ENCODE results near the gene SIPA1L2. TPM values are rescaled to one million over a fixed set of nuclear protein-coding genes. Genes with fewer than 3 reads are reported as not detected.

Gene SIPA1L2
- total RNA-seq, 1 experiment from 2014 or later: 13.2 TPM

- H3K27me3 ChIP-seq (replicated peaks; ENCODE audit: control insufficient read depth, insufficient read depth, low read length): no peaks in the 10 kb centered on the region
- Mint-ChIP-seq H3K4me3 (ENCODE audit: unreplicated experiment) (no peak overlapping the region), H3K27ac (ENCODE audit: unreplicated experiment) (no peak overlapping the region), H3K36me3 (ENCODE audit: insufficient read depth, unreplicated experiment) (no peaks in the 10 kb centered on the region), H3K9me3 (ENCODE audit: unreplicated experiment) (no peaks in the 10 kb centered on the region), H3K4me1 (ENCODE audit: low read depth, unreplicated experiment) (peaks cover 7% of the 10 kb centered on the region), H3K27me3 (ENCODE audit: insufficient read depth, unreplicated experiment) (no peaks in the 10 kb centered on the region)
- no peak for DNase-seq
- BruUV-seq (replicated peaks): no TSS peak
- H3K36me3 ChIP-seq (ENCODE audit: control insufficient read depth, insufficient read depth, low read length): no peaks in the 10 kb centered on the region
- intact Hi-C loops (cut with micrococcal nuclease; ENCODE audit: unreplicated experiment): no loop called here
- CTCF ChIA-PET: no interaction called here
- no peak for TF ChIP-seq CTCF (IDR thresholded peaks at IDR 0.05; ENCODE audit: insufficient read depth in 1 of 2, low read depth in 1 of 2, low read length in 1 of 2, severe bottlenecking in 1 of 2, unreplicated experiment in 1 of 2)
- H3K9me3 ChIP-seq: no peaks in the 10 kb centered on the region
- H3K4me1 ChIP-seq: 0 out of 2 replicates have a peak, but pooled peaks cover under 1% of the 10 kb centered on the region
- no peak overlapping the region for H3K4me3 ChIP-seq (ENCODE audit: low read depth, low read length)
- POLR2A ChIA-PET: no interaction called here
These were observed 34.9 kb downstream of the SIPA1L2 start for GRCh38 chr1:232594768-232595698.

GRCh38 chr1:232593717-232594502, 36.0 kb downstream of the SIPA1L2 start:
- no peak for TF ChIP-seq CTCF (IDR thresholded peaks at IDR 0.05; ENCODE audit: insufficient read depth in 1 of 2, low read depth in 1 of 2, low read length in 1 of 2, severe bottlenecking in 1 of 2, unreplicated experiment in 1 of 2)
- Mint-ChIP-seq H3K27ac (ENCODE audit: unreplicated experiment) (peak overlapping the region; percentile 23), H3K4me3 (ENCODE audit: unreplicated experiment) (no peak overlapping the region), H3K9me3 (ENCODE audit: unreplicated experiment) (no peaks in the 10 kb centered on the region), H3K36me3 (ENCODE audit: insufficient read depth, unreplicated experiment) (no peaks in the 10 kb centered on the region), H3K4me1 (ENCODE audit: low read depth, unreplicated experiment) (peaks cover 7% of the 10 kb centered on the region), H3K27me3 (ENCODE audit: insufficient read depth, unreplicated experiment) (no peaks in the 10 kb centered on the region)
- BruUV-seq (replicated peaks): no TSS peak
- intact Hi-C loops (cut with micrococcal nuclease; ENCODE audit: unreplicated experiment): no loop called here
- no peak for DNase-seq
- CTCF ChIA-PET: no interaction called here
- no peaks in the 10 kb centered on the region for H3K36me3 ChIP-seq (ENCODE audit: control insufficient read depth, insufficient read depth, low read length)
- no peak overlapping the region for H3K4me3 ChIP-seq (ENCODE audit: low read depth, low read length)
- POLR2A ChIA-PET: no interaction called here
- no peaks in the 10 kb centered on the region for H3K4me1 ChIP-seq
- H3K9me3 ChIP-seq: no peaks in the 10 kb centered on the region
- no peaks in the 10 kb centered on the region for H3K27me3 ChIP-seq (replicated peaks; ENCODE audit: control insufficient read depth, insufficient read depth, low read length)

GRCh38 chr1:232591344-232591743, 38.6 kb downstream of the SIPA1L2 start:
- H3K27ac Mint-ChIP-seq (ENCODE audit: unreplicated experiment): no peak overlapping the region
- no peaks in the 10 kb centered on the region for H3K36me3 Mint-ChIP-seq (ENCODE audit: insufficient read depth, unreplicated experiment)
- no peak for TF ChIP-seq CTCF (IDR thresholded peaks at IDR 0.05; ENCODE audit: insufficient read depth in 1 of 2, low read depth in 1 of 2, low read length in 1 of 2, severe bottlenecking in 1 of 2, unreplicated experiment in 1 of 2)
- Histone ChIP-seq H3K4me3 (ENCODE audit: low read depth, low read length) (no peak overlapping the region), H3K27me3 (replicated peaks; ENCODE audit: control insufficient read depth, insufficient read depth, low read length) (no peaks in the 10 kb centered on the region), H3K9me3 (no peaks in the 10 kb centered on the region), H3K36me3 (ENCODE audit: control insufficient read depth, insufficient read depth, low read length) (no peaks in the 10 kb centered on the region), H3K4me1 (no peaks in the 10 kb centered on the region)
- peaks cover 7% of the 10 kb centered on the region for H3K4me1 Mint-ChIP-seq (ENCODE audit: low read depth, unreplicated experiment)
- no peaks in the 10 kb centered on the region for H3K27me3 Mint-ChIP-seq (ENCODE audit: insufficient read depth, unreplicated experiment)
- H3K4me3 Mint-ChIP-seq (ENCODE audit: unreplicated experiment): no peak overlapping the region
- H3K9me3 Mint-ChIP-seq (ENCODE audit: unreplicated experiment): no peaks in the 10 kb centered on the region
- POLR2A ChIA-PET: no interaction called here
- DNase-seq: no peak
- no TSS peak for BruUV-seq (replicated peaks)
- CTCF ChIA-PET: no interaction called here
- intact Hi-C loops (cut with micrococcal nuclease; ENCODE audit: unreplicated experiment): no loop called here

Measured in Caco-2 (cell line).